Osteocyte (in vitro differentiated cells): Measurements from ENCODE around the gene OVOL3. TPM values are rescaled to one million over a fixed set of nuclear protein-coding genes. Genes with fewer than 3 reads are reported as not detected.
A peak's percentile ranks its signal among the peaks of the same experiment; 100 is the strongest.

Experiments
- DNase-seq: peaks from one replicate; pipeline ENCODE4 v3.0.0; 2021; ENCODE audit warnings: mixed read lengths; ENCODE audit not compliant: unreplicated experiment; ENCODE audit errors: extremely low spot score
- H3K27ac Mint-ChIP-seq: one replicate; pipeline ENCODE4 v1.8.0; 2021; ENCODE audit warnings: mild to moderate bottlenecking, mixed read lengths; ENCODE audit not compliant: unreplicated experiment
- H3K27me3 Mint-ChIP-seq: one replicate; pipeline ENCODE4 v1.8.0; 2021; ENCODE audit warnings: mixed read lengths; ENCODE audit not compliant: unreplicated experiment
- H3K36me3 Mint-ChIP-seq: one replicate; pipeline ENCODE4 v1.8.0; 2021; ENCODE audit warnings: mixed read lengths; ENCODE audit not compliant: unreplicated experiment
- H3K4me1 Mint-ChIP-seq: one replicate; pipeline ENCODE4 v1.8.0; 2021; ENCODE audit warnings: mixed read lengths; ENCODE audit not compliant: unreplicated experiment
- H3K4me3 Mint-ChIP-seq: one replicate; pipeline ENCODE4 v1.8.0; 2021; ENCODE audit warnings: mild to moderate bottlenecking, moderate library complexity, mixed read lengths; ENCODE audit not compliant: unreplicated experiment
- H3K9me3 Mint-ChIP-seq: one replicate; pipeline ENCODE4 v1.8.0; 2021; ENCODE audit warnings: mixed read lengths; ENCODE audit not compliant: unreplicated experiment
- total RNA-seq: library from RNA; stranded (reverse); gene quantifications from 2 replicates; pipeline ENCODE4 v1.2.1, GENCODE V29; 2021
- TF ChIP-seq, protein P1 (sequence below): fragments of 200-600 bp; sonication (generic); IDR thresholded peaks from 2 replicates; pipeline ENCODE4 v1.5.0; 2021; ENCODE audit warnings: antibody characterized with exemption, mild to moderate bottlenecking, moderate library complexity

The OVOL3 gene
- total RNA-seq, 1 donor from 2014 or later = not detected

DNA sequence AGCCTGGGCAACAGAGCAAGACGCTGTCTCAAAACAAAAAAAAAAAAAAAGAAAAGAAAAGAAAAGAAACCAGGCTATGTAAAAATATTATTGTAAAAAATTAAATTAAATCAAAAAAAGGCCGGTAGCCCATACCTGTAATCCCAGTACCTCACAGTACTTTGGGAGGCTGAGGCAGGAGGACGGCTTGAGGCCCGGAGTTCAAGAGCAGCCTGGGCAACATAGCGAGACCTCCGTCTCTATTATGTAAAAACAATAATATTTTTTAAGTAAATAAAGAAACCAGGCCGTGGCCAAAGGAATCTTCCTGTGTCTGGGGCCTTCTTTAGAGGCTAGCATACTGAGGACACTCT, 28.2 kb downstream of the OVOL3 start:
- Mint-ChIP-seq H3K27me3 (no peaks in the 10 kb centered on the region), H3K9me3 (no peaks in the 10 kb centered on the region), H3K4me1 (peaks cover 32% of the 10 kb centered on the region), H3K4me3 (peak overlapping the region; percentile 97), H3K36me3 (peaks cover 18% of the 10 kb centered on the region), H3K27ac (peak overlapping the region; percentile 97)
- TF ChIP-seq, protein P1, sequence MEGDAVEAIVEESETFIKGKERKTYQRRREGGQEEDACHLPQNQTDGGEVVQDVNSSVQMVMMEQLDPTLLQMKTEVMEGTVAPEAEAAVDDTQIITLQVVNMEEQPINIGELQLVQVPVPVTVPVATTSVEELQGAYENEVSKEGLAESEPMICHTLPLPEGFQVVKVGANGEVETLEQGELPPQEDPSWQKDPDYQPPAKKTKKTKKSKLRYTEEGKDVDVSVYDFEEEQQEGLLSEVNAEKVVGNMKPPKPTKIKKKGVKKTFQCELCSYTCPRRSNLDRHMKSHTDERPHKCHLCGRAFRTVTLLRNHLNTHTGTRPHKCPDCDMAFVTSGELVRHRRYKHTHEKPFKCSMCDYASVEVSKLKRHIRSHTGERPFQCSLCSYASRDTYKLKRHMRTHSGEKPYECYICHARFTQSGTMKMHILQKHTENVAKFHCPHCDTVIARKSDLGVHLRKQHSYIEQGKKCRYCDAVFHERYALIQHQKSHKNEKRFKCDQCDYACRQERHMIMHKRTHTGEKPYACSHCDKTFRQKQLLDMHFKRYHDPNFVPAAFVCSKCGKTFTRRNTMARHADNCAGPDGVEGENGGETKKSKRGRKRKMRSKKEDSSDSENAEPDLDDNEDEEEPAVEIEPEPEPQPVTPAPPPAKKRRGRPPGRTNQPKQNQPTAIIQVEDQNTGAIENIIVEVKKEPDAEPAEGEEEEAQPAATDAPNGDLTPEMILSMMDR = no peak
- no peak for DNase-seq

DNA sequence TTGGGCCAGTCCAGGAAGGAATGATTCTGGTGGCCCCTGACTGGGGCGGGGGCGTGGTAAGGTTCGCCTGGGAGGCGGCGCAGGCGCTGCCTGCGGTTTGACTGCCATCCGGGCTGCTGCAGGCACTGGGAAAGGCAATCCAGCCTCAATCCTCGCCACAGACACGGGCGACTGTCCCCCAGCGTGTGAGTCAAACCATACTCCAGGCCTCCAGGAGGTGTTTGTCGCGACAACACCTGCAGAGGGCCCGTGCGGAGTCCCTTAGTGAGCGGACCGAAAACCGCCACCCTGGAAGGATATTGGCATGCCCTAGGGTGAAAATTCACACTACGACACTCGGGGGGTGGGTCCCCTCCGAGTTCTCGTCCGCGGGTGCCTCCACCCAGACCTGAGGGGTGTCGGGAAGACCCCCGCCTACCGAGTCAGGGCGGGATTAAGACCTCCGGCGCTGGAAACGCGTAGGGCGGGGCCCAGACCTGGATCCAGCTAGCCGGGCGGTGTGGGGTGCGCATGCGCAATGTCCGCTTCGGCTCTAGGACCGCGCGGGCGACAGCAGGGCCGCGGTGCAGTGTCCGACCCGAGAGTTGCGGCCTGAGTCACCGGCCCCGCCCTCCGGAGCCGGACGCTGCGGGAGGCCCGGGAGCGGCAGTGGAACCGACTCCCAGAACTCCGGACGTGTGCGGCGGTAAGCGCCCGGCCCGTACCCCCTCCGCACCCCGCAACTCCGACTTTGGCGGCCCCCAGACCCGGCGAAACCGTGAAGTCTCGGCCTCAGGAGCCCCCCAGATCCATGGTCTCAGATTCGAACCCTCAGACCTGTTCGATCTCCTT, 28.7 kb downstream of the OVOL3 start, which contains the start of gene CAPNS1:
CAPNS1 (plus strand) TSS at position 594 of the 831 bp plus-strand sequence. CDS start 946 bp downstream, outside the sequence.
- H3K4me3 Mint-ChIP-seq = peak within 1 kb of the TSS; percentile 97
- peak; percentile 99 for DNase-seq
- peaks cover 32% of the 10 kb centered on the region for H3K4me1 Mint-ChIP-seq
- TF ChIP-seq, protein P1 = peak; percentile 15
- peaks cover 19% of the 10 kb centered on the region for H3K36me3 Mint-ChIP-seq
- no peaks in the 10 kb centered on the region for H3K27me3 Mint-ChIP-seq
- H3K27ac Mint-ChIP-seq = peak within 1 kb of the TSS; percentile 97
- no peaks in the 10 kb centered on the region for H3K9me3 Mint-ChIP-seq

DNA sequence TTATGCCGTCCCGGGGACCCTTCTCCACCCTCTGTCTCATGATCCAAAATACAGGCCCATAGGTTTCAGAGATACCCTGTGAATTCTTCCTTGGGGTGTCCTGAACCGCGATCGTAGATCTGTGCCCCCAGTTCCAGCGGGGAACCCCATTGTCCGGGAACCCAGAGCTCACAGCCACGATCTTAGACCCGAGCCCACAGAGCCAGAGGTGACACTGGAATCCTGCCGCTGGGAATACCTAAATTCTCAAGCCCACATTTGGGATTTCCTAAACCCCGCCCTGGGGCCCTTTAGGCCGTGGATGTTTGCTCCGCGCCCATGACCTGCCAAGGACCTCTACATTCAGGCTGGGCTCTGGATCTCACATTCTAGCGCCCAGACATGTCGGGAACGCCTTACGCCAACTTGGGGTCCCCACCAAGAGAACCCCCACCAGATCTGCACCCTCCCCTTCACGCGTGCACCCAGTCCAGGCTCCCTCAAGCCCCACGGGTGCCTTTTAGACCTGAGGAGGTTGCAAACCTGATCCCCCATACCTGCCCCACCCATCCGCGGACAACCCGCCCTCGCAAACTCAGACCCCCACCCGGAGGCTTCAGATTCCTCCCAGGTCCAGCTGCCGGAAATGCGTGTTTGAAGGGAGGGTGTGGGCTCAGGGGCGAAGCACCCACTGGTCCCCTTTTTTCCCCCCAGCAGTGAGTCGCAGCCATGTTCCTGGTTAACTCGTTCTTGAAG, 29.5 kb downstream of the OVOL3 start:
- no peaks in the 10 kb centered on the region for H3K9me3 Mint-ChIP-seq
- no peak for DNase-seq
- H3K4me1 Mint-ChIP-seq = peaks cover 28% of the 10 kb centered on the region
- H3K27ac Mint-ChIP-seq = peak overlapping the region; percentile 97
- peak overlapping the region; percentile 97 for H3K4me3 Mint-ChIP-seq
- no peaks in the 10 kb centered on the region for H3K27me3 Mint-ChIP-seq
- H3K36me3 Mint-ChIP-seq = peaks cover 25% of the 10 kb centered on the region
- TF ChIP-seq, protein P1 = no peak

DNA sequence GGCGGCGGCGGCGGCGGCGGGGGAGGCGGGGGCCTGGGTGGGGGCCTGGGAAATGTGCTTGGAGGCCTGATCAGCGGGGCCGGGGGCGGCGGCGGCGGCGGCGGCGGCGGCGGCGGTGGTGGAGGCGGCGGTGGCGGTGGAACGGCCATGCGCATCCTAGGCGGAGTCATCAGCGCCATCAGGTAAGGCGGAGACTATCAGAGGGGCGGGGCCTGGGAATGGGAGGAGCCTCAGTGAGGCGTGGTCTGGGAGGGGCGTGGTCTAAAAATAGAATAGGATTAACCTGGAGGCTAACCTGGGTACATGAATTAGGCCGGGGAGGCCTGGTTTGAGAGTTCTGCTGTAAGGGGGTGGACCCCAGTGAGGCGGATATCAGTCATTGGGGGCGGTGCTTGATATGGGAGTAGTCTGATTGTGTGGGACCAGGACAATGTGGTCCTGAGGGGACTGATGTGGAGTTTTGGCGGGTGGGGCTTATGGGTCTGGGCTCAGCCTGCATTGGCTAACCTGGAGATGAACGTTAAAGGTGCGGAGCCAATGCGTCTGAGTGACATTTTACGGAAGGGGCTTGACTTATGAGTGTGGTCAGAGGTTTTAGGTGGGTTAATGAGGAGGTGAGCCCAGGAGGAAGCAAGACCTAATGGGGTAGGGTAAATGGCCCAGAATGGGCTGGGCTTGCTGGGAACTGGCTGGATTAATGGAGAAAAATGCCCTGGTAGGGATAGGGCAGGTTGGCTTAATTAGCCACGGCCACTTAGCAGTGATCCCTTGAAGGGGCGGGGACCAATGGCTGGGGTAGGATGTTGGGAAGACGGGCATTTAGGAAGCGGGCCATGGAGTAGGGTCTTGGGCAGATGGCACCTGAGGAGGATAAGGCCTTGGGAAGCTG, 30.3 kb downstream of the OVOL3 start:
- peak; percentile 94 for DNase-seq
- peaks cover 33% of the 10 kb centered on the region for H3K36me3 Mint-ChIP-seq
- TF ChIP-seq, protein P1 = no peak
- peak overlapping the region; percentile 81 for H3K27ac Mint-ChIP-seq
- H3K9me3 Mint-ChIP-seq = no peaks in the 10 kb centered on the region
- no peaks in the 10 kb centered on the region for H3K27me3 Mint-ChIP-seq
- peak overlapping the region; percentile 97 for H3K4me3 Mint-ChIP-seq
- H3K4me1 Mint-ChIP-seq = peaks cover 22% of the 10 kb centered on the region
